ENCODE results near the gene CPLANE2.
"Not testable (repeated sequence)": the region's sequence is repeated elsewhere in the genome, so short reads cannot be mapped to it uniquely, and the experiment has no call there.

Gene CPLANE2

GRCh38 chr1:16208270-16208987 is 28.6 kb downstream of the CPLANE2 start:
- no peak for DNase-seq (ENCODE audit: low read depth in 3 of 3)

- no peak for DNase-seq (ENCODE audit: low read depth in 3 of 3)
These were observed 29.4 kb downstream of the CPLANE2 start for GRCh38 chr1:16207318-16208269.

GRCh38 chr1:16206547-16207317 is 30.3 kb downstream of the CPLANE2 start:
- DNase-seq (ENCODE audit: low read depth in 3 of 3) = peak; percentile 83 to 90 (median 86)

- no peak for DNase-seq (ENCODE audit: low read depth in 3 of 3)
These were observed 31.0 kb downstream of the CPLANE2 start for GRCh38 chr1:16205891-16206546.

GRCh38 chr1:16205334-16205671 is 31.7 kb downstream of the CPLANE2 start:
- no peak for DNase-seq (ENCODE audit: low read depth in 3 of 3)

- no peak for DNase-seq (ENCODE audit: low read depth in 3 of 3)
These were observed 32.2 kb downstream of the CPLANE2 start for GRCh38 chr1:16204634-16205333.

- no peak for DNase-seq (ENCODE audit: low read depth in 3 of 3)
These were observed 32.8 kb downstream of the CPLANE2 start for GRCh38 chr1:16204216-16204615.

- no peak for DNase-seq (ENCODE audit: low read depth in 3 of 3)
These were observed 33.4 kb downstream of the CPLANE2 start for GRCh38 chr1:16203550-16203949.

GRCh38 chr1:16202281-16203210 is 34.4 kb downstream of the CPLANE2 start:
- DNase-seq (ENCODE audit: low read depth in 3 of 3) = no peak

GRCh38 chr1:16199700-16200099 is 37.3 kb downstream of the CPLANE2 start:
- no peak for DNase-seq (ENCODE audit: low read depth in 3 of 3)

- DNase-seq (ENCODE audit: low read depth in 3 of 3) = no peak
These were observed 37.9 kb downstream of the CPLANE2 start for GRCh38 chr1:16199157-16199501.

- no peak for DNase-seq (ENCODE audit: low read depth in 3 of 3)
These were observed 38.4 kb downstream of the CPLANE2 start for GRCh38 chr1:16198444-16199156.

- DNase-seq (ENCODE audit: low read depth in 3 of 3) = no peak
These were observed 40.1 kb downstream of the CPLANE2 start for GRCh38 chr1:16196874-16197273.

- not testable (repeated sequence) for DNase-seq (ENCODE audit: low read depth in 3 of 3)
These were observed 40.8 kb downstream of the CPLANE2 start for GRCh38 chr1:16196139-16196538.

- no peak for DNase-seq (ENCODE audit: low read depth in 3 of 3)
These were observed 41.5 kb downstream of the CPLANE2 start for GRCh38 chr1:16195518-16195905.

- no peak for DNase-seq (ENCODE audit: low read depth in 3 of 3)
These were observed 45.0 kb downstream of the CPLANE2 start for GRCh38 chr1:16191916-16192546.

GRCh38 chr1:16191309-16191708 is 45.7 kb downstream of the CPLANE2 start:
- DNase-seq (ENCODE audit: low read depth in 3 of 3) = no peak

- DNase-seq (ENCODE audit: low read depth in 3 of 3) = no peak
These were observed 46.9 kb downstream of the CPLANE2 start for GRCh38 chr1:16189921-16190621.

All from stimulated activated CD4-positive, alpha-beta T cell treated with anti-CD3 and anti-CD28 coated beads, TNF-alpha, amount 100 ng/mL, for 4 hours (primary cell).